ENCODE measurements around the gene PIGU. TPM values are rescaled to one million over a fixed set of nuclear protein-coding genes. Genes with fewer than 3 reads are reported as not detected.

Gene PIGU
- total and polyA plus RNA-seq, 2 of the 13 experiments (the other 11 are each of a cell fraction or from before 2014, with no cell fraction given): 45.5 to 231 TPM

GRCh38 chr20:34712525-34713192, 35.8 kb upstream of the PIGU start (continued):
- TF ChIP-seq LRRFIP1 (CRISPR knock-in tag; conservative IDR thresholded peaks at IDR 0.05): no peak
- no peak; the same call in 1 of the 2 replicates for TF ChIP-seq RAD21 (CRISPR knock-in tag; IDR thresholded peaks at IDR 0.05)
- no peak; the same call in 1 of the 2 replicates for TF ChIP-seq TFE3 (CRISPR knock-in tag; IDR thresholded peaks at IDR 0.05)
- no peak for TF ChIP-seq ZNF720 (CRISPR knock-in tag; IDR thresholded peaks at IDR 0.05)
- TF ChIP-seq ZFP36L1 (CRISPR knock-in tag; IDR thresholded peaks at IDR 0.05): no peak; the same call in 1 of the 2 replicates
- no peak for TF ChIP-seq ZFP1 (CRISPR knock-in tag; IDR thresholded peaks at IDR 0.05)
- TF ChIP-seq ZNF879 (CRISPR knock-in tag; IDR thresholded peaks at IDR 0.05): no peak
- TF ChIP-seq SAP130 (CRISPR knock-in tag; IDR thresholded peaks at IDR 0.05; ENCODE audit: low read depth): peak; percentile 89
- no peak for TF ChIP-seq ZNF121 (CRISPR knock-in tag; IDR thresholded peaks at IDR 0.05)
- TF ChIP-seq U2AF1 (optimal IDR thresholded peaks at IDR 0.05; ENCODE audit: low read depth, low read length): no peak
- TF ChIP-seq ZBTB44 (CRISPR knock-in tag; IDR thresholded peaks at IDR 0.05): no peak
- peak; percentile 82 for TF ChIP-seq KDM6A (CRISPR knock-in tag; IDR thresholded peaks at IDR 0.05; ENCODE audit: low read depth)
- TF ChIP-seq NFE2L2 (IDR thresholded peaks at IDR 0.05; ENCODE audit: low read length): no peak
- TF ChIP-seq SP4 (CRISPR knock-in tag; IDR thresholded peaks at IDR 0.05): no peak
- TF ChIP-seq ZNF572 (CRISPR knock-in tag; IDR thresholded peaks at IDR 0.05): no peak
- TF ChIP-seq ELF4 (CRISPR knock-in tag; IDR thresholded peaks at IDR 0.05; ENCODE audit: borderline replicate concordance): no peak
- no peak for TF ChIP-seq MTF1 (CRISPR knock-in tag; IDR thresholded peaks at IDR 0.05)
- no peak for TF ChIP-seq SATB2 (CRISPR knock-in tag; IDR thresholded peaks at IDR 0.05)
- TF ChIP-seq MXD4 (CRISPR knock-in tag; IDR thresholded peaks at IDR 0.05): peak; percentile 56; the same call in 1 of the 2 replicates
- no peak; the same call in 1 of the 2 replicates for TF ChIP-seq ZNF510 (CRISPR knock-in tag; IDR thresholded peaks at IDR 0.05; ENCODE audit: low read depth)
- no peak for TF ChIP-seq ZNF292 (CRISPR knock-in tag; IDR thresholded peaks at IDR 0.05; ENCODE audit: borderline replicate concordance, low read depth)
- TF ChIP-seq TCF12 (IDR thresholded peaks at IDR 0.05): no peak
- TF ChIP-seq TCF12 (CRISPR knock-in tag; IDR thresholded peaks at IDR 0.05): no peak
- no peak for TF ChIP-seq ZNF557 (CRISPR knock-in tag; IDR thresholded peaks at IDR 0.05)
- TF ChIP-seq ZNF138 (CRISPR knock-in tag; IDR thresholded peaks at IDR 0.05; ENCODE audit: low read depth): no peak
- TF ChIP-seq ZNF317 (CRISPR knock-in tag; IDR thresholded peaks at IDR 0.05): no peak
- no peak for TF ChIP-seq RFXAP (CRISPR knock-in tag; IDR thresholded peaks at IDR 0.05; ENCODE audit: borderline replicate concordance)
- TF ChIP-seq STAT5B (CRISPR knock-in tag; IDR thresholded peaks at IDR 0.05): no peak
- no peak for TF ChIP-seq ZNF264 (CRISPR knock-in tag; IDR thresholded peaks at IDR 0.05)
- TF ChIP-seq ZNF550 (CRISPR knock-in tag; IDR thresholded peaks at IDR 0.05; ENCODE audit: borderline replicate concordance): no peak
